Endothelial cell of umbilical vein (primary cell): Measurements from ENCODE around the gene TSPAN10. TPM values are rescaled to one million over a fixed set of nuclear protein-coding genes. Genes with fewer than 3 reads are reported as not detected.

ENCODE experiments used
- BruUV-seq: library from RNA; stranded (reverse); fragments of 400-500 nt; replicated peaks from 2 replicates; lab custom pipeline; 2021; lab: Mats Ljungman, UMichigan
- CTCF ChIA-PET: fragments of 300-600, 350-600 bp; sonication (Branson Sonifier 250); formaldehyde crosslinking; loops from one replicate; lab custom pipeline; 2021; ENCODE audit warnings: antibody characterized with exemption, inconsistent platforms; lab: Charles Lee
- POLR2A ChIA-PET: fragments of 300-600, 350-600 bp; sonication (Branson Sonifier 250); formaldehyde crosslinking; loops from one replicate; lab custom pipeline; 2021; ENCODE audit warnings: antibody characterized with exemption, inconsistent platforms; lab: Charles Lee
- DNase-seq: peaks from one replicate; pipeline ENCODE4 v3.0.0-alpha.2; 2011; ENCODE audit warnings: low read depth, low spot score
- FAIRE-seq: peaks from 2 replicates; lab custom pipeline; 2011; peaks lifted over from hg19 to GRCh38; lab: Jason Lieb, UNC
- H2AFZ ChIP-seq: 2 replicates; pipeline ENCODE4 v1.6.0; 2012; ENCODE audit warnings: low read depth, low read length, control low read depth, inconsistent platforms
- H3K27ac ChIP-seq: 2 replicates; pipeline ENCODE4 v1.5.1; 2011; ENCODE audit warnings: low read depth, mild to moderate bottlenecking, control low read depth, low read length, moderate library complexity; ENCODE audit not compliant: insufficient read depth
- H3K27me3 ChIP-seq, 2 experiments: 2 replicates each; pipeline versions ENCODE4 v1.6.0 to v1.6.1; 2011; ENCODE audit warnings: low read length in 2 of 2, mixed read lengths in 1 of 2; ENCODE audit not compliant: control insufficient read depth in 2 of 2, insufficient read depth in 2 of 2
- H3K36me3 ChIP-seq, 2 experiments: 2 replicates in 1 of 2; 3 replicates in 1 of 2; pipeline ENCODE4 v1.5.1; 2011; ENCODE audit warnings: low read length in 2 of 2, mild to moderate bottlenecking in 1 of 2, moderate library complexity in 1 of 2; ENCODE audit not compliant: control insufficient read depth in 2 of 2, insufficient read depth in 2 of 2; ENCODE audit errors: extremely low read depth in 1 of 2
- H3K4me1 ChIP-seq: 3 replicates; pipeline ENCODE4 v1.5.1; 2011; ENCODE audit warnings: mild to moderate bottlenecking, low read length; ENCODE audit not compliant: control insufficient read depth, insufficient read depth; ENCODE audit errors: extremely low read depth
- H3K4me2 ChIP-seq: 2 replicates; pipeline ENCODE4 v1.6.1; 2011; ENCODE audit warnings: low read length, control low read depth, mixed read lengths; ENCODE audit not compliant: insufficient read depth
- H3K4me3 ChIP-seq, 3 experiments: fragments of 200-600 bp in 1 of 3; sonication (generic), shearing (Covaris generic) in 1 of 3; replicated peaks in 1 of 3; 2 replicates each; pipeline ENCODE4 v1.5.1; 2011 to 2016; ENCODE audit warnings: control low read depth in 3 of 3, low read length in 3 of 3, mild to moderate bottlenecking in 2 of 3, inconsistent platforms in 1 of 3, low read depth in 1 of 3, moderate library complexity in 1 of 3; ENCODE audit not compliant: insufficient read depth in 1 of 3
- H3K79me2 ChIP-seq: 2 replicates; pipeline ENCODE4 v1.6.0; 2012; ENCODE audit warnings: low read length, inconsistent platforms; ENCODE audit not compliant: control insufficient read depth, insufficient read depth
- H3K9ac ChIP-seq: replicated peaks from 2 replicates; pipeline ENCODE3; 2011; ENCODE audit warnings: low read length, control low read depth; ENCODE audit not compliant: insufficient read depth; ENCODE audit errors: extremely low read depth
- H3K9me1 ChIP-seq: replicated peaks from 3 replicates; pipeline ENCODE4 v1.6.0; 2011; ENCODE audit warnings: mild to moderate bottlenecking, low read length; ENCODE audit not compliant: control insufficient read depth, insufficient read depth; ENCODE audit errors: extremely low read depth
- H3K9me3 ChIP-seq: replicated peaks from 2 replicates; pipeline ENCODE4 v1.5.1; 2012; ENCODE audit warnings: low read length, inconsistent platforms; ENCODE audit not compliant: control insufficient read depth, insufficient read depth
- H4K20me1 ChIP-seq: replicated peaks from 2 replicates; pipeline ENCODE3; 2011; ENCODE audit warnings: mild to moderate bottlenecking, low read length; ENCODE audit not compliant: control insufficient read depth, insufficient read depth; ENCODE audit errors: extremely low read depth
- EZH2 ChIP-seq: IDR thresholded peaks from 2 replicates; pipeline ENCODE4 v1.6.1; 2012; ENCODE audit warnings: borderline replicate concordance, low read depth, mild to moderate bottlenecking, moderate library complexity, low read length, inconsistent platforms; ENCODE audit not compliant: severe bottlenecking
- FOS ChIP-seq: IDR thresholded peaks from 2 replicates; pipeline ENCODE4 v1.6.1; 2011; ENCODE audit warnings: mild to moderate bottlenecking, low read length, moderate library complexity, borderline replicate concordance; ENCODE audit not compliant: insufficient read depth
- GATA2 ChIP-seq: IDR thresholded peaks from 2 replicates; pipeline ENCODE4 v1.7.0; 2011; ENCODE audit warnings: low read depth, mild to moderate bottlenecking, moderate library complexity, mixed read lengths, low read length; ENCODE audit not compliant: insufficient read length, insufficient read depth
- JUN ChIP-seq: IDR thresholded peaks from 2 replicates; pipeline ENCODE4 v1.6.1; 2011; ENCODE audit warnings: borderline replicate concordance, low read depth; ENCODE audit not compliant: insufficient read length, insufficient read depth
- MYC ChIP-seq: IDR thresholded peaks from one replicate; pipeline ENCODE4 v1.6.1; 2011; ENCODE audit warnings: mild to moderate bottlenecking, low read depth, low read length
- POLR2A ChIP-seq: IDR thresholded peaks from 2 replicates; pipeline ENCODE4 v1.6.1; 2012; ENCODE audit warnings: low read depth, mild to moderate bottlenecking, control low read depth, low read length
- POLR2AphosphoS5 ChIP-seq: IDR thresholded peaks from 2 replicates; pipeline ENCODE4 v1.6.1; 2012; ENCODE audit warnings: low read depth, mild to moderate bottlenecking, control low read depth, low read length, moderate library complexity; ENCODE audit not compliant: insufficient read depth
- dilution Hi-C: fragments of 300-500 bp; cut with MboI; formaldehyde crosslinking; loops from one replicate; pipeline ENCODE4 v1.15.0; 2019; ENCODE audit warnings: low sequenced_read_pairs; ENCODE audit not compliant: extremely low pct_ligation_motif_present
- intact Hi-C: fragments of 100-400 bp; cut with micrococcal nuclease; formaldehyde crosslinking; loops from one replicate; pipeline ENCODE4 v1.10.0; 2022
- polyA plus RNA-seq, 4 experiments: library from polyadenylated mRNA; depleted of rRNA in 3 of 4; stranded (reverse) in 3 of 4; unstranded in 1 of 4; fragments of >200 nt; gene quantifications; 2 replicates each; pipeline versions ENCODE4 v1.2.1 to v1.2.3, GENCODE V29; 2011 to 2012; ENCODE audit warnings: missing spikeins in 1 of 4
- total RNA-seq: library from RNA; stranded (reverse); gene quantifications from 2 replicates; pipeline ENCODE4 v1.2.3, GENCODE V29; 2021
- TF ChIP-seq, protein P1 (sequence below): IDR thresholded peaks from 2 replicates; pipeline ENCODE4 v1.6.1; 2011; ENCODE audit not compliant: insufficient read depth, insufficient read length
- TF ChIP-seq, protein P2 (sequence below), 2 donors: IDR thresholded peaks; 1 replicate in 1 of 2; 2 replicates in 1 of 2; pipeline ENCODE4 v1.5.1; 2011; ENCODE audit warnings: low read length in 2 of 2, mild to moderate bottlenecking in 2 of 2, moderate library complexity in 2 of 2, control low read depth in 1 of 2, inconsistent platforms in 1 of 2, low read depth in 1 of 2; ENCODE audit not compliant: insufficient read depth in 1 of 2; ENCODE audit errors: extremely low read depth in 1 of 2

The TSPAN10 gene
- total and polyA plus RNA-seq, 2 donors (not counting 3 experiments of a cell fraction or from before 2014, with no cell fraction given), result 0.91 to 1.1 TPM

DNA sequence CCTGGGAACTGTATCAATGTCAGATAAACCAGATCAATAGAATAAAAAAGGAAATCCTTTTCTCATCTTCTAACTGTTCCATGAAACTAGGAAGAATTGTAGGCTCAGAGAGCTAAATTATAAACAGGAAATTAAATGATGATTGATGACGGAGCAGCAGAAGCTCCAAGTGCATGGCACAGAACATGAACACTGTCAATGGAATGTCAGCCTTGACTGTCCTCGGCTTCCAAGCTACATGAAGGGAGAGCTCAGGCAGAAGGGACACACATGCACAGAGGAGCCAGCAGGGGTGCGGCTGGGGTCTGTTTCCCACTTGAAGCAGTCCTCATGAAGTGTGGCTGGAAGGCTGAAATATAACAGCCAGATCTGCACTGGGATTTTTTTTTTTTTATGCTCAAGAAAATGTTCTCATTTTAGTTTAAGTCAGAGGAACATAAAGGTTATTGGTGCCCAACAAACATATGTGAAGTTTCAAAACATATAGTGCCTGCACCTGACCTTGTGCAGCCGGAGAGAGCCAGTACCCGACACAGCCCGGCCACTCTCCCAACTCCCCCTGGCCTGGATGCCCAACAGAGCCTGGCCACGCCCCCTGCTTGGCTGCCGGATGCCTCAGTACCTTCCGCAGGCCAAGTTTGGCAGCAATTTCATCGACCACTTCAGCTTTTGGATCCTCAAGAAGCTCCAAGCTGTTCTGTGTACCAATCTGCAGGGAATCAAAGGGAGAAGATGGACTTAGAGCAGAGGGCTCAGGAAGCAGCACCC is 37.1 kb upstream of the TSPAN10 start:
- Histone ChIP-seq H3K79me2 (peaks cover 20% of the 10 kb centered on the region), H3K4me2 (no peak overlapping the region), H3K27ac (no peak overlapping the region), H4K20me1 (peaks cover 5% of the 10 kb centered on the region), H3K9me3 (no peaks in the 10 kb centered on the region), H3K9ac (no peak overlapping the region), H3K4me1 (peaks cover 6% of the 10 kb centered on the region), H3K9me1 (no peaks in the 10 kb centered on the region), H3K36me3 (peaks cover 28 to 39% of the 10 kb centered on the region in 2 experiments), H2AFZ (no peak overlapping the region), H3K27me3 (no peaks in the 10 kb centered on the region), H3K4me3 (no peak overlapping the region)
- ChIA-PET CTCF (interaction anchor here (1.4 to 2.5 kb wide), 8 partner anchors 13 to 345 kb away, joined by 3 to 23 read pairs (median 7); partner anchors contain the start of gene FSCN2), POLR2A (no interaction called here)
- DNase-seq (peak; percentile 23), FAIRE-seq (no peak)
- BruUV-seq, result no TSS peak
- dilution Hi-C loops (no loop called here), intact Hi-C loops (loop anchor here (5.0 kb wide), 1 partner anchor 33 kb away; no protein-coding TSS in a partner anchor)
- TF ChIP-seq POLR2A (no peak), MYC (no peak), FOS (no peak), POLR2AphosphoS5 (no peak), JUN (no peak), GATA2 (no peak), EZH2 (no peak)
- TF ChIP-seq, protein P1, sequence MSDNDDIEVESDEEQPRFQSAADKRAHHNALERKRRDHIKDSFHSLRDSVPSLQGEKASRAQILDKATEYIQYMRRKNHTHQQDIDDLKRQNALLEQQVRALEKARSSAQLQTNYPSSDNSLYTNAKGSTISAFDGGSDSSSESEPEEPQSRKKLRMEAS, result no peak
- TF ChIP-seq, protein P2, sequence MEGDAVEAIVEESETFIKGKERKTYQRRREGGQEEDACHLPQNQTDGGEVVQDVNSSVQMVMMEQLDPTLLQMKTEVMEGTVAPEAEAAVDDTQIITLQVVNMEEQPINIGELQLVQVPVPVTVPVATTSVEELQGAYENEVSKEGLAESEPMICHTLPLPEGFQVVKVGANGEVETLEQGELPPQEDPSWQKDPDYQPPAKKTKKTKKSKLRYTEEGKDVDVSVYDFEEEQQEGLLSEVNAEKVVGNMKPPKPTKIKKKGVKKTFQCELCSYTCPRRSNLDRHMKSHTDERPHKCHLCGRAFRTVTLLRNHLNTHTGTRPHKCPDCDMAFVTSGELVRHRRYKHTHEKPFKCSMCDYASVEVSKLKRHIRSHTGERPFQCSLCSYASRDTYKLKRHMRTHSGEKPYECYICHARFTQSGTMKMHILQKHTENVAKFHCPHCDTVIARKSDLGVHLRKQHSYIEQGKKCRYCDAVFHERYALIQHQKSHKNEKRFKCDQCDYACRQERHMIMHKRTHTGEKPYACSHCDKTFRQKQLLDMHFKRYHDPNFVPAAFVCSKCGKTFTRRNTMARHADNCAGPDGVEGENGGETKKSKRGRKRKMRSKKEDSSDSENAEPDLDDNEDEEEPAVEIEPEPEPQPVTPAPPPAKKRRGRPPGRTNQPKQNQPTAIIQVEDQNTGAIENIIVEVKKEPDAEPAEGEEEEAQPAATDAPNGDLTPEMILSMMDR (IDR thresholded peaks at IDR 0.05; ENCODE audit: extremely low read depth in 1 of 2, insufficient read depth in 1 of 2, low read depth in 1 of 2, low read length in 2 of 2), result no peak
